ENCODE data around the gene SCFD2.
"Not testable (repeated sequence)": the region's sequence is repeated elsewhere in the genome, so short reads cannot be mapped to it uniquely, and the experiment has no call there.

Gene SCFD2

DNA sequence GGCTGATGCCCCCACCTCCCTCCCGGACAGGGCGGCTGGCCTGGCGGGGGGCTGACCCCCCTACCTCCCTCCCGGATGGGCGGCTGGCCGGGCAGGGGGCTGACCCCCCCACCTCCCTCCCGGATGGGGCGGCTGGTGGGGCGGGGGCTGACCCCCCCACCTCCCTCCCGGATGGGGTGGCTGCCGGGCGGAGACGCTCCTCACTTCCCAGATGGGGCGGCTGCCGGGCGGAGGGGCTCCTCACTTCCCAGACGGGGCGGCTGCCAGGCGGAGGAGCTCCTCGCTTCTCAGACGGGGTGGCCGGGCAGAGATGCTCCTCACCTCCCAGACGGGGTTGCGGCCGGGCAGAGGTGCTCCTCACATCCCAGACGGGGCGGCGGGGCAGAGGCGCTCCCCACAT lies 127.5 kb downstream of the SCFD2 start:
- DNase-seq (ENCODE audit: low read depth) = not testable (repeated sequence)

DNA sequence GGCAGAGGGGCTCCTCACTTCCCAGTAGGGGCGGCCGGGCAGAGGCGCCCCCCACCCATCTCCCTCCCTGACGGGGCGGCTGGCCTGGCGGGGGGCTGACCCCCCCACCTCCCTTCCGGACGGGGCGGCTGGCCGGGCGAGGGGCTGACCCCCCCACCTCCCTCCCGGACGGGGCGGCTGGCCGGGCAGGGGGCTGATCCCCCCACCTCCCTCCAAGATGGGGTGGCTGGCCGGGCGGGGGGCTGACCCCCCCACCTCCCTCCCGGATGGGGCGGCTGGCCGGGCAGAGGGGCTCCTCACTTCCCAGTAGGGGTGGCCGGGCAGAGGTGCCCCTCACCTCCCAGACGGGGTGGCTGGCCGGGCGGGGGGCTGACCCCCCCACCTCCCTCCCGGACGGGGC lies 128.1 kb downstream of the SCFD2 start:
- DNase-seq (ENCODE audit: low read depth) = not testable (repeated sequence)

DNA sequence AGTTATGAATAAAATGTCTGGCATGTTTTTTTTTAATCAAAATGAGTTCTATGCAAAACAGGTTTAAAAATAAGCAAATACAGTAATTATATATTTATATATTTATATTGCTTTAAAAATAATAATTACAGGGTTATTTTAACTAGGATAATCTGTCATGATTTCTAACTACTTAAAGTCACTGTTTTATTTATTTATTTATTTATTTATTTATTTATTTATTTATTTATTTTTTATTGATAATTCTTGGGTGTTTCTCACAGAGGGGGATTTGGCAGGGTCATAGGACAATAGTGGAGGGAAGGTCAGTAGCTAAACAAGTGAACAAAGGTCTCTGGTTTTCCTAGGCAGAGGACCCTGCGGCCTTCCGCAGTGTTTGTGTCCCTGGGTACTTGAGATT lies 129.2 kb downstream of the SCFD2 start:
- not testable (repeated sequence) for DNase-seq (ENCODE audit: low read depth)

DNA sequence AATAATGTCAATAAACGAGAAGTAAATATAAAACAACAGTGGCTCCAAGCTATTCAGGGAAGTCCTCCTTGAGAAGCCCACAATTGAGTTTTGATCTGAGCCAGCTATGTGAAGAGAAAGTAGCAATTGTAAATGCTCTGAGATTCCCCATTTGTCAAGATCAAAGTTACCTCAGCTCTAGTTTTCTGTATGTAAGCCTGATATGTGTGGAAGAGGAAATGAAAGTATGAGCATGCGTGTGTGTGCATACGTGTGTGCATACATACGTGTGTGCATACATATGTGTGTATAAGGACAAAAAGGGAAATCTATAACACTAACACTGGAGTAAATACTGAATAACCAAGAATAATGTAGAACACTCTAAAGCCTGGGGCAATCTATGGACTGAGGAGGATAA lies 130.3 kb downstream of the SCFD2 start:
- DNase-seq (ENCODE audit: low read depth) = no peak

DNA sequence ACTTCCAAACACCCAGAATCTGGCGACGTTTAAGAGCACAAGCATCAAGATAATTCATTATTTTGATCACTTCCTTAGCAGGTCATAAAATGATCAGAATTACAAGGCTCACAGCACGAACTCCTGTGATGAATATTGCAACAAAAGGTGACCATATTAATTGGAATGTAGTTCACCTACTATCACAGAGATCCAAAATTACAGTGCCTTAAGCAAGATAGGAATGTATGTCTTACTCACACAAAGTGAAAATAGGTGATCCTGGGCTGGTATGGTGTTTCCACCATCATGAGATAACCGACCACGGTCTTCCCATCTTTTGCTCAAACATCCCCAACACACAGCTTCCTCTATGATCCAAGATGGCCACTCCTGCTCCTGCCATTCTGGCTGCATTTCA lies 131.2 kb downstream of the SCFD2 start:
- no peak for DNase-seq (ENCODE audit: low read depth)

DNA sequence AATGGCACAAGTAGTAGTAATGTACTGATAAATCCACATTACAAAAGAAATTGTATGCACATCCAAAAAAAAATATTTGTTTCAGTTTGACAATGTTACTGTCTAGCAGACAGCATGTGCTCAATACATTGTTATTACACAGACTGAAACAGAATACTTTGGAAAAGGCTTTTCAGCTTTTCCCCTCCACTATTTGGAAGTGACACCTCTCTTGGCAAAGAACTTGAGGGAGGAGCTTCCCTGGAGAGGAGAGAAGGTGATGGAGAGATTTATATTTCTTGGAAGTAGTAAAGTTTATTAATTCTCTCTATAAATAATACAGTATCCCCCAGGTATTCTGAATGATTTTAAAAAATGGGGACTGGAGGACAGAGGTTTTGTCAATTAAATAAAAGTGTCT lies 131.8 kb downstream of the SCFD2 start:
- no peak for DNase-seq (ENCODE audit: low read depth)

DNA sequence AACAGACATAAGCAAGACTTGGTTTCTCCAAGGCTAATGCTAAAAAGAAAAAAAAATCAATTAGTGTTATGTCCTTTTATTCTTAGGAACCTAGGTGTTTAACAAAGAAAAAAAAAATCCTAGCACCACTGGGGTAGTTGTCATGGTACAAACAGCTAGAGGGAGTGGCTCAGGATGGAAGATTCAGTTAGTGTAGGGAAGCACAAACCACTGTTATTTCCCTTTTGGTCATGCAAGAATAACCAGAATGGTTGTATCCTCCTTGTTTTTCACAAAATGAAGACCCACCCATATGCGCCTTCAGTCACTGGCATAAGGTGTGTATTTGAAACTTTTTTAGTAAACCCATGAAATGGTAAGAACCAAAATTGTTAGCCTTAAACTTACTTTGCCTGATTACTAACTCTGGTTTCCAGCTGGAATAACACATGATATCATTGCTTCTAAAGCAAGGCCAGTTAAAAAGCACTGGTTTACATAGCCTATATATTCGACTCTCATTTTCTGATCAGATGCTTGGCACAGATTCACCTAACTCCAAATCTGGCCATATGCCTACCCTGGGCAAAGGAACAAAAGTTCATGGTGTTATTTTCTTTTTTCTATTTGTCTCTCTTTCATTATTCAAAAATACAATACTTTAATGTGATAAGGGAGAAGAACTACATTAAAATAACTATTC lies 132.6 kb downstream of the SCFD2 start:
- DNase-seq (ENCODE audit: low read depth) = no peak

DNA sequence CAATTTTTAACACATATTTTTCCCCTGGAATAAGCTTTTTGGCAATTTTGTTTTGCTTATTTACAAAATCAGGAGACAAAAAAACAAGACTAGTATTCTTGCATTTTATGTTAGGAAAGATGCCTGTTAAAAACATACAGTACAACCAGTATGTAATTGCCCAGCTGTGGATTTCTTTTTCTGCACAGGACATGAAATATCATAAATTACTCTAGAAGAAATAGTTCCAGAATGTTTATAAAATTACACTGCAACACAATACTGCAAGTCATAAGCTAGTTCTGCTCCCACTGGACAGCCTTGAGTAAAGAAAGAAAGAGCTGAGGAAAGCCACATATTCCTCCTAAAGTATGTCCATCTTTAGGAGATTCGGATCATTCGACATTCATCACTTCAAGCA lies 133.5 kb downstream of the SCFD2 start:
- no peak for DNase-seq (ENCODE audit: low read depth)

DNA sequence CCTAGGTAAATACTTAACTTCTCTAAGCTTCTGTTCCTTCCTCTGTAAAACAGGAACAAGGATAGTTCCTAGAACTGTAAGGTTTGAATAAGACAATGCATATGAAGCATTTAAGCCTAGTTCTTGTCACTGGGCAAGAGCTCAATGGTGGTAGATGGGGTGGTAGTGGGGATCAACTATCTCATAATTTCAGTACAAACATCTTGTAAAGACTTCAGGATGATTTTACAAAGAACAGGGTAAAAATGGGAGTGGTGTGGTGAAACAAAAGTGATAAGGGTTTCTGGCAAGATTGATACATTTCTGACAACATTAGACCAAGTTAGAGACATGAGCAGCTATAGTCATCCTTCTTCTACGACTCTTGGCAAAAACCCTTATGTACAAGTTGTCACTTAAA lies 137.8 kb downstream of the SCFD2 start:
- DNase-seq (ENCODE audit: low read depth) = no peak

DNA sequence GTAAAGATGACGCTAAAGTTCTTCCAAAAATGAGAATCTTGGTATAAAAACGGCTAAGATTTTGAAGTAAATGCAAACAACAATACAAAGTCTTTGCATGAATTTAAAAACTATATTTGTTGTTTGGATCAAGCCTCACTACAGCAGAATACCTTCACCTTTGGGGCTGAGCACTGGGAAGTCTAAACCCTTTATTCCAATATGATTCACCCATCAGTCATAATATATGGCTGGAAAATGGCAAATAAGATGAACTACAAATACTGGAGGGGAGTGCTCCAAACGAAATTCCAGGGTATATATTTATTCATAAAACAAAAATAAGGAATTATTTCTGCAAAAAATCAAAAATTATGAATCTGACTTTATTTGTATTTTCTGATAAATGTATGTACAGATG lies 138.4 kb downstream of the SCFD2 start:
- no peak for DNase-seq (ENCODE audit: low read depth)

DNA sequence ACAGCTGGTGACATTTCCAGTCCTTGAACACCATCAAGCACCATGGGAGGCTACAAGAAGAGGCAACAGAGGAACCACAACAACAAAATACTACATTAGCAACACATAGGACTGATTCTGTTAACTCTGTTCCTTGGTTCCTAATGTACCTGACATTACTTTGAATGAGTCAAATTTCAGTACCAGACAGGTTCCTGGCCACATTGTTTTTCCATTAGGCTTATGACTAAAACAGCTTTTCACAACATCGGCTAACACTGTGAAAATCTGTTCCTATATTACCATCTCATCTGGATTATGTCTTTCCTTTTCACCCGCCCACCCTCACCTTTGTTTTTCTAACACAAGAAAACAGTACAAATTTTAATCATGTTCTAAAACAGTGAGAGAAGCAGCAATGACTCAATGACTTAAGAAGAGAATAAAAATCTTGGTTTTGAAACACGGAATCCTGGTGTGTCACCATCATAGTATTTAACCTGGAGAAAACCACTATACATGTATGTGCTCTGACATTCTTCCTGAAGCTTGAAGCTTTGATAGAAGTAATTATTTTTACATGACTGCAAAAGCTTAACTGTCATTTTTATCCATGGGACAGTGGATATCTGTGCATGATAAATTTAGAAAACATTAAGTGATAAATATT lies 143.9 kb downstream of the SCFD2 start:
- no peak for DNase-seq (ENCODE audit: low read depth)

DNA sequence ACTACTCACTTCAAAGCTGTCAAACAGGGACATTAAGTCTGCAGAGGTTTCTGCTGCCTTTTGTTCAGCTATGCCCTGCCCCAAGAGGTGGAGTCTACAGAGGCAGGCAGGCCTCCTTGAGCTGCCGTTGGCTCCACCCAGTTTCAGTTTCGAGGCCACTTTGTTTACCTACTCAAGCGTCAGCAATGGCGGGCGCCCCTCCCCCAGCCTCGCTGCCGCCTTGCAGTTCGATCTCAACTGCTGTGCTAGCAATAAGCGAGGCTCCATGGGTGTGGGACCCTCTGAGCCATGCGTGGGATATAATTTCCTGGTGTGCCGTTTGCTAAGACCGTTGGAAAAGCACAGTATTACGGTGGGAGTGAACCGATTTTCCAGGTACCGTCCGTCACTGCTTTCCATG lies 146.7 kb downstream of the SCFD2 start:
- not testable (repeated sequence) for DNase-seq (ENCODE audit: low read depth)

DNA sequence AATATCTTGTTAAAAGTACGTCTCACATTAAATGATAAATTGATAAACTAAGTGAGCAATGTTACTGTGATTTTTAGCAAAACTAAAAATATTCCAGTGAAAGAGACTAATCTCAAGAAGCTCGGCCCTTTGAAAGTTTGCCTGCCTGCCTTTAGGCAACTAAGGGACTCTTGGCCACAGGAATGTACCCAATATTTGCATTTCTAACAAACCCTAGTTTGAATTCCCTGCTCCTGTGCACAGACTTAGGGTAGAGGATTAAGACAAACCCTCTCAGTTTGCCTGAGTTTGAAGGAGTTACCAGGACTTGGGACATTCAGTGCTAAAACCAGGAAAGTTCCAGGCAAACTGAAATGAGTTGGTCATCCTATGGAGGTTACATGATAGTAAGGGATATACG lies 157.1 kb downstream of the SCFD2 start:
- no peak for DNase-seq (ENCODE audit: low read depth)

DNA sequence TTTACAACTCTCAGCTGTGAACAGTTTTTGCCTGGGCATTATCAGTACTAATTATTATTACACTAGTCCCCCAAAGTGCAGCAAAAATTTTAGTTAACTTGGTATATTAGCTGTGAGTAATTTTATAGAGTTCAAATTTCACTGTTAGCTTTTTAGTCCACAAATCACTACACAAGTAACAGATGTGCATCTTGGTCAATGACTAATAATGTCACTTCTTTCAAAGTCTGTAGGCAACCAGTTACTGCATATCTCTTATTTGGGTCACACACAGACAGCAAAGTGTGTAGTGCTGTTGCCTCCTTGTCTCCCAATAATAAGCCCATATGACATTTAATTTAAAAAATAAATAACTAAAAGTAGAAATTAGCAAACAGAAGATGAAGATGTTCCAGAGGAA lies 159.9 kb downstream of the SCFD2 start:
- no peak for DNase-seq (ENCODE audit: low read depth)

DNA sequence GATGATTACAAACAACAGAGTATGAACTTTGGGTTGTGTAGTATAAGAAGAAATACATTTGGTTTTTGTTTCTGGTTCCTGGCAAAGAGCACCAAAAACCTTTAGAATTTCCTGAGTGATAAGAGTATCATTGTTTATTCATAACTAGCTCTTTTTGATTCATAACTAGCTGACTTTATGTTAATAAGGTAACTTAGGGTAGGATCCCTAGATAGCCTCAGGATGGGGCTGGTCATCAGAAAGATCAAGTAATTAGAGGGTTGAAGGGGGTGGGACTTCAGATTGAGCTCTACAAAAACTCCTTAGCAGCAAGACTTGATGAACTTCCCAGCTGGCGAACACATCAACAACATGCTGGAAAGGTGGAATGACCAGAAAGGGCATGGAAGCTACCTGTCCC lies 166.5 kb downstream of the SCFD2 start:
- DNase-seq (ENCODE audit: low read depth) = no peak

DNA sequence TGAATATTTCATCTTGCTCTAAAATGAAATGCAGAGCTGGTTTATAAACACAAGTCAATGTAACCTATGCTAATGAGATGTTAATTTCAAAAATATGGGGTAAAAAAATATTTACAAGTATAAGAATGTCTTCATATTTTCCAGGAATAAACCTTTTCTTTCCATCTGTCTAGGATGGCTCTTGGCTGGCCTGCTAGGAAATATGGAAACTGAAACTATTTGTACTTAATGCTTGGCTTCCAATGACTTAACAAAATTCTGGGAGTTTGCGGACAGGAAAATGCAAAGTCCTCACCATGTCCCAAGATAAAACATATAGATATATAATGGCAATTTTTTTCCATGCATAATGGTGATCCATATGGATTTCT lies 168.1 kb downstream of the SCFD2 start:
- DNase-seq (ENCODE audit: low read depth) = no peak

DNA sequence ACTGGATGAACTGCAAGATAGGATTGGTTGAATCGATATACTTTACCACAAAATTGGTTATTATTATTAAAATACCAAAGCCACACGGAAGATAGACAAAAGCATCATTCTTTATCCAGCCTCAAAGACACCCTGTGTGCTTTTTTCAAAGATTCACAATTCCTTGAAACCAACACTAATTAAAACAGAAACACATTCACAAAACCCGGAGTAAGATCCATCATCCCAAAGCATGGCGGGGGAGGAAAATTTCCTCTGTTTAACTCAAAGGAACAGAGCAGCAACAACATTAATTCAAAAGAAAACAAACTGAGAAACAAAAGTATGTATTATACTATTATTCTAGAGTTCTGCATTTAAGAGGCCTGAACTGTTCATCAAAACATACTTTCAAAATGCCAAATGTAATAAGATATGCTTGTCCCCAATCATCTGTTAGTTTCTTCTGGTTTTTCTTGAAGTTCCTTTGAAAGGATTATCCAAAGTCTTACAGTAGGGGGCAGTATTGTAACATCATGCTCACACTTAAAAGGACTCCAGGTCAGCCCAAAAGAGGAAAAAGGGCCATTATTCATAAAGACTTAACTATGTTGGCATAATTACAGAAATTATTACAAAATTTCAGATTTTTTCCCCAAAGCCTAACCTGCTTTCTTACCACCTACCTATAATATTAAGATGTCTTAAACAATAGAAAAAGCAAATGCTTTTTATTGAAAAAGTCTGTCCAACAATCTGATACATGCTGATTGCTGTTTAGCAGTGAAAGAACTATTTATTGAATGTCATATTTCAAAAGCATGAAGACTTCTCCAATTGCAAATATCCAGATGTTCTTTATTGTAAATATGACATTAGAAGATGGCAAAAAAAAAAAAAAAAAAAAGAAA lies 168.7 kb downstream of the SCFD2 start:
- peak; percentile 55 for DNase-seq (ENCODE audit: low read depth)

DNA sequence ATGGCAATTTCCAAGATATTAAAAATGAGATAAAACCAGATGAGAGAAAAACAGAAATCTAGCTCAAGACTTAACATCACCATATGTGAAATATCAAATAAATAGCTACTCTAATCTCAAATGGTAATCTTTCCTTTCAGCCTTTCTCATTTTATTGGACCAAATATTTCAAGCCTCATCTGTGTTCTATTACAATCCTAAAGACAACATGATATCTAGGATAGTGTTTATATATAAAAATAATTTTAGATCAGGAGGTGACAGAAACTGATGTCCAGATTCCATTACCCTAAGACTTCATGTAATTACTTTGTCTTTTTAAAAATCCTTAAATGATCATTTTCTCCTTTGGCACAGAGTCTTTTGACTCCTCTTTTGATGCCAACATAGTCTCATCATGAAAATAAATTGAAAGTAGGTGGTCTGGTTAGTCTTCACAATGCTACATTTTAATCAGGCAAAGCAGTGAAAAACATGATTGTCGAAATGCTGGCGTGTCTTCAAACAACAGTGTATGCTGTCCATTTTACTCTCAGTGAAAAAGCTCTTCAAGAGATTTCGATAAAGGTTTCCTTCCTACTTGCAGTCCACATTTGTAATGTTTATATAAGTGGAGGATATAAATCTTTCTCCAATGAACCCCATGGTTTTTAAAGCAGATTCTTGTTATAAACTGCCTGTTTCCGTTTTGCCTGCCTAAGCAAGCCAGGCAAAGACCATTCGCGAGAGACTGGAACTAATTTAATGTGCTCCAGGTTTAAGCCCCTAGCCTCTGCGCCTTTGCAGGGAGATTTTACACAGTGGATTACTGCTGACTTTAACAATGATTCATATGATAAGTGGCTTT lies 169.8 kb downstream of the SCFD2 start:
- no peak for DNase-seq (ENCODE audit: low read depth)

DNA sequence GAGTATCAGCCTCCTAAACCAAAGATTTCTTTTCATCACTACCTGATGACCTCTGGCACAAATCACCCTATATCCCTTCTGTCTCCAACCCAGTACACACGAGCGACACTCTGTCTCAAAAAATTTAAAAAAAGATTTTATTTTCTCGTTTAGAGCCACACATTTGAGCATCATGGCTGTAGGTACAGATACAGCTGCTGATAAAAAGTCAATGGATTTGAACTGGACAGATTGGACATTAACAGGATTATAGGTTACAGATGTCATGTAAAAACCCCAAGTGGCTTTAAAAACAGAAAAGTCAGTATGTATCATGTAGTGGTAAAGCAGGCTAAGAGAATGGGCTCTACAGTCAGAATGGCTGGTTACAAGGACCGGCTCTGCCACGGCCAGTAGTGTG lies 171.1 kb downstream of the SCFD2 start:
- no peak for DNase-seq (ENCODE audit: low read depth)

DNA sequence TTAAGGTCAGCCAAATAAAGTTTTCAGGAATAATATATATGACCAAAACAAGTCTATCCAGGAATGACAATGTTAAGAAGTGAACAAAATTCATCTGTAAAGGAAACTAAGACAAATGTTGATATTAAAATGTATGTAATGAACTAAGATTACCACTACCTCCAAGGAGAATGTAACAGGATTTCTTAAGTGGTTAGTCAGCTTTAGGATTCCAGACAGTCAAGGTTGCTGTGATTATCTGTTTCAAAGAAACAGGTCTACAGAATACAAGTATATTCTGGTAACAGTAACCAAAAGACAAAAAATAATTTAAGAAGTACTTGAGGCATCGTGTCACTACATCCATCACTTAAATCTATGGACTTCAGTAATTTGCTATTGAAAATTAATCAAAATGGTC lies 172.8 kb downstream of the SCFD2 start:
- DNase-seq (ENCODE audit: low read depth) = no peak

DNA sequence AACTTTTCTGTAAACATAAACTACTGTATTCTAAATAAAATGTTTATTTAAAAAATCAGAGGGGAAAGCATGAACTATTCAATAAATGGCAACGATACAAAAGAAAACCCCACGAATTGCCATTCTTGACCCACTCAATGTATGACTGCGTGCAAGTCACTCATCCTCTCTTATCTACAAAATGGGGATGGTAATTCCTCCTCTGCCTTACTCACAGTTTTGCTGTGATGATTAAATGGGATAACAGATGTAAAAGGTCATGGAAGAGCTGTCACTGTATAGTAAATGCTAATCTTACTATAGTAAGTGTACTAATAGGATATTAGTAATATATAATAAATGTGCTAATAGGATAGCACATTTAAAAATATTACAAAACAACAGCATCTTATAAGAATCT lies 173.4 kb downstream of the SCFD2 start:
- DNase-seq (ENCODE audit: low read depth) = no peak

DNA sequence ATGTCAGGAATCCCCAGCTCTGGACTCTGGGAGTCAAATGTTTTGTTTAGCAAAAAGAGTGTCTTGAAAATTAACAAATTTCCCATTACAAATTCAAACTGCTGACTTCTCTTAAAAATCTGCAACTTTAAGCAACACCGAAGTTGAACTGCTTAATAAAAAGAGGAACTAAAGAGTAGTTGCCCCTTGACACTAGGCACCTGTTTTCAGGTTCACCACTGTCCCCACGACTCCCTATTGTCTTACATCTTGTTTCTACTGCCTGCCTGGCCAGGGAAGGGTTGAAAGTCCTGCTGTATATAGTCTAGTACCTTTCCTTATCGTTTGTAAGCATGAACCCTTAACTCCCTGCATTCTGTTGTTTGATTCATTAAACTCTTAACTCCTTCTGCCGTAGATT lies 173.9 kb downstream of the SCFD2 start:
- DNase-seq (ENCODE audit: low read depth) = no peak

Measured in non-pigmented ciliary epithelial cell (primary cell).